ENCODE measurements around the gene SHFL. TPM values are rescaled to one million over a fixed set of nuclear protein-coding genes. Genes with fewer than 3 reads are reported as not detected.

SHFL gene
- polyA plus RNA-seq: 10 to 100 TPM; 39.4 to 78.4 (median 44.2) TPM

- Mint-ChIP-seq H3K36me3 (peaks cover 0 to 8% (median 0%) of the 10 kb centered on the region in 3 donors), H3K9me3 (no peaks in the 10 kb centered on the region), H3K27ac (peak within 1 kb of the TSS; percentile 79 to 89 (median 88)), H3K27me3 (ENCODE audit: low read depth in 3 of 3) (peaks cover 0 to 2% (median 2%) of the 10 kb centered on the region in 3 donors), H3K4me3 (peak within 1 kb of the TSS; percentile 83 to 91 (median 88)), H3K4me1 (peaks cover 9 to 13% of the 10 kb centered on the region in 2 donors)
- peak; percentile 84 to 88 (median 87) for DNase-seq
Measured at GRCh38 chr19:10085641-10086590, at the start of gene SHFL. Gene SHFL (plus strand): TSS chr19:10086317. CDS start chr19:10086428, 111 bp downstream.

- Mint-ChIP-seq H3K27me3 (ENCODE audit: low read depth in 3 of 3) (peaks cover 4 to 16% (median 14%) of the 10 kb centered on the region in 3 donors), H3K36me3 (no peaks in the 10 kb centered on the region), H3K27ac (no peak overlapping the region), H3K4me1 (no peaks in the 10 kb centered on the region), H3K4me3 (no peak overlapping the region), H3K9me3 (no peaks in the 10 kb centered on the region)
- no peak for DNase-seq
Measured at GRCh38 chr19:10036601-10037071, 49.5 kb upstream of the SHFL start.

GRCh38 chr19:10037367-10037766 lies 48.8 kb upstream of the SHFL start:
- H3K4me1 Mint-ChIP-seq: no peaks in the 10 kb centered on the region
- no peak for DNase-seq
- H3K36me3 Mint-ChIP-seq: no peaks in the 10 kb centered on the region
- H3K4me3 Mint-ChIP-seq: no peak overlapping the region
- H3K27ac Mint-ChIP-seq: no peak overlapping the region
- peaks cover 0 to 4% (median 0%) of the 10 kb centered on the region in 6 donors for H3K9me3 Mint-ChIP-seq
- H3K27me3 Mint-ChIP-seq (ENCODE audit: low read depth in 3 of 3): peaks cover 4 to 16% (median 12%) of the 10 kb centered on the region in 3 donors

GRCh38 chr19:10037809-10038208 lies 48.3 kb upstream of the SHFL start:
- Mint-ChIP-seq H3K4me1 (no peaks in the 10 kb centered on the region), H3K4me3 (no peak overlapping the region), H3K27me3 (ENCODE audit: low read depth in 3 of 3) (peaks cover 4 to 16% (median 10%) of the 10 kb centered on the region in 3 donors), H3K9me3 (peaks cover 0 to 4% (median 0%) of the 10 kb centered on the region in 6 donors), H3K36me3 (no peaks in the 10 kb centered on the region), H3K27ac (no peak overlapping the region)
- DNase-seq: no peak

GRCh38 chr19:10043286-10043927 lies 42.7 kb upstream of the SHFL start:
- Mint-ChIP-seq H3K9me3 (peaks cover 0 to 6% (median under 1%) of the 10 kb centered on the region in 6 donors), H3K4me3 (no peak overlapping the region), H3K27me3 (ENCODE audit: low read depth in 3 of 3) (peaks cover 0 to 12% (median 10%) of the 10 kb centered on the region in 3 donors), H3K36me3 (no peaks in the 10 kb centered on the region), H3K27ac (no peak overlapping the region), H3K4me1 (peaks cover 0 to 2% of the 10 kb centered on the region in 2 donors)
- no peak for DNase-seq

- no peak for DNase-seq
- peaks cover 0 to 2% of the 10 kb centered on the region in 2 donors for H3K4me1 Mint-ChIP-seq
- H3K27me3 Mint-ChIP-seq (ENCODE audit: low read depth in 3 of 3): peaks cover 0 to 10% (median 7%) of the 10 kb centered on the region in 3 donors
- no peaks in the 10 kb centered on the region for H3K36me3 Mint-ChIP-seq
- H3K27ac Mint-ChIP-seq: no peak overlapping the region
- peaks cover 0 to 6% (median under 1%) of the 10 kb centered on the region in 6 donors for H3K9me3 Mint-ChIP-seq
- no peak overlapping the region for H3K4me3 Mint-ChIP-seq
Measured at GRCh38 chr19:10044390-10044789, 41.7 kb upstream of the SHFL start.

GRCh38 chr19:10045371-10045770 lies 40.7 kb upstream of the SHFL start:
- H3K4me1 Mint-ChIP-seq: peaks cover 0 to 2% of the 10 kb centered on the region in 2 donors
- H3K9me3 Mint-ChIP-seq: peaks cover 0 to 6% (median under 1%) of the 10 kb centered on the region in 6 donors
- no peaks in the 10 kb centered on the region for H3K36me3 Mint-ChIP-seq
- no peak overlapping the region for H3K27ac Mint-ChIP-seq
- H3K4me3 Mint-ChIP-seq: no peak overlapping the region
- DNase-seq: no peak
- peaks cover 0 to 10% (median 7%) of the 10 kb centered on the region in 3 donors for H3K27me3 Mint-ChIP-seq (ENCODE audit: low read depth in 3 of 3)

GRCh38 chr19:10049626-10050025 lies 36.5 kb upstream of the SHFL start:
- no peak overlapping the region for H3K27ac Mint-ChIP-seq

GRCh38 chr19:10052602-10053360 lies 33.3 kb upstream of the SHFL start:
- Mint-ChIP-seq H3K4me3 (no peak overlapping the region), H3K4me1 (no peaks in the 10 kb centered on the region), H3K27ac (no peak overlapping the region), H3K36me3 (no peaks in the 10 kb centered on the region), H3K9me3 (no peaks in the 10 kb centered on the region), H3K27me3 (ENCODE audit: low read depth in 3 of 3) (peaks cover 3 to 6% (median 4%) of the 10 kb centered on the region in 3 donors)
- DNase-seq: no peak

More at GRCh38 chr19:10049626-10050025, 36.5 kb upstream of the SHFL start:
- no peak overlapping the region for H3K4me3 Mint-ChIP-seq
- no peaks in the 10 kb centered on the region for H3K4me1 Mint-ChIP-seq
- no peaks in the 10 kb centered on the region for H3K36me3 Mint-ChIP-seq
- no peak for DNase-seq
- H3K9me3 Mint-ChIP-seq: no peaks in the 10 kb centered on the region
- peaks cover 0 to 3% (median 2%) of the 10 kb centered on the region in 3 donors for H3K27me3 Mint-ChIP-seq (ENCODE audit: low read depth in 3 of 3)

- H3K27me3 Mint-ChIP-seq (ENCODE audit: low read depth in 3 of 3): peaks cover 3 to 8% (median 4%) of the 10 kb centered on the region in 3 donors
- H3K9me3 Mint-ChIP-seq: peaks cover 0 to 1% (median 0%) of the 10 kb centered on the region in 6 donors
- H3K4me1 Mint-ChIP-seq: no peaks in the 10 kb centered on the region
- H3K27ac Mint-ChIP-seq: no peak overlapping the region
- H3K36me3 Mint-ChIP-seq: no peaks in the 10 kb centered on the region
- DNase-seq: peak in 1 of 3 donors; percentile 7
- H3K4me3 Mint-ChIP-seq: no peak overlapping the region
Measured at GRCh38 chr19:10061717-10062310, 24.3 kb upstream of the SHFL start.

- Mint-ChIP-seq H3K9me3 (no peaks in the 10 kb centered on the region), H3K27me3 (ENCODE audit: low read depth in 3 of 3) (peaks cover 4 to 6% (median 4%) of the 10 kb centered on the region in 3 donors), H3K36me3 (no peaks in the 10 kb centered on the region), H3K4me1 (peaks cover 0 to 12% of the 10 kb centered on the region in 2 donors), H3K27ac (peak overlapping the region in 3 of 6 donors; percentile 34 to 62 (median 49)), H3K4me3 (no peak overlapping the region)
- DNase-seq: no peak
Measured at GRCh38 chr19:10068205-10068604, 17.9 kb upstream of the SHFL start.

GRCh38 chr19:10069046-10069445 lies 17.1 kb upstream of the SHFL start:
- H3K27ac Mint-ChIP-seq: no peak overlapping the region
- peaks cover 1 to 6% (median 2%) of the 10 kb centered on the region in 3 donors for H3K27me3 Mint-ChIP-seq (ENCODE audit: low read depth in 3 of 3)
- DNase-seq: no peak
- no peak overlapping the region for H3K4me3 Mint-ChIP-seq
- H3K9me3 Mint-ChIP-seq: peaks cover 0 to under 1% (median 0%) of the 10 kb centered on the region in 6 donors
- H3K4me1 Mint-ChIP-seq: peaks cover 0 to 12% of the 10 kb centered on the region in 2 donors
- no peaks in the 10 kb centered on the region for H3K36me3 Mint-ChIP-seq

All from immature natural killer cell (primary cell).